GM18951 (cell line): Measurements from ENCODE around the gene HPDL.
A peak's percentile ranks its signal among the peaks of the same experiment; 100 is the strongest.

ENCODE experiments used
- POLR2A ChIP-seq: IDR thresholded peaks from 4 replicates; pipeline ENCODE4 v1.6.1; 2011; ENCODE audit warnings: mild to moderate bottlenecking; ENCODE audit not compliant: insufficient read length, insufficient read depth; ENCODE audit errors: extremely low read depth
- in situ Hi-C: fragments of 300-500 bp; cut with MboI; formaldehyde crosslinking; loops from one replicate; pipeline ENCODE4 v1.12.0; 2022; ENCODE audit warnings: low sequenced_read_pairs, mixed read lengths, inconsistent platforms; ENCODE audit not compliant: unreplicated experiment

The HPDL gene

DNA sequence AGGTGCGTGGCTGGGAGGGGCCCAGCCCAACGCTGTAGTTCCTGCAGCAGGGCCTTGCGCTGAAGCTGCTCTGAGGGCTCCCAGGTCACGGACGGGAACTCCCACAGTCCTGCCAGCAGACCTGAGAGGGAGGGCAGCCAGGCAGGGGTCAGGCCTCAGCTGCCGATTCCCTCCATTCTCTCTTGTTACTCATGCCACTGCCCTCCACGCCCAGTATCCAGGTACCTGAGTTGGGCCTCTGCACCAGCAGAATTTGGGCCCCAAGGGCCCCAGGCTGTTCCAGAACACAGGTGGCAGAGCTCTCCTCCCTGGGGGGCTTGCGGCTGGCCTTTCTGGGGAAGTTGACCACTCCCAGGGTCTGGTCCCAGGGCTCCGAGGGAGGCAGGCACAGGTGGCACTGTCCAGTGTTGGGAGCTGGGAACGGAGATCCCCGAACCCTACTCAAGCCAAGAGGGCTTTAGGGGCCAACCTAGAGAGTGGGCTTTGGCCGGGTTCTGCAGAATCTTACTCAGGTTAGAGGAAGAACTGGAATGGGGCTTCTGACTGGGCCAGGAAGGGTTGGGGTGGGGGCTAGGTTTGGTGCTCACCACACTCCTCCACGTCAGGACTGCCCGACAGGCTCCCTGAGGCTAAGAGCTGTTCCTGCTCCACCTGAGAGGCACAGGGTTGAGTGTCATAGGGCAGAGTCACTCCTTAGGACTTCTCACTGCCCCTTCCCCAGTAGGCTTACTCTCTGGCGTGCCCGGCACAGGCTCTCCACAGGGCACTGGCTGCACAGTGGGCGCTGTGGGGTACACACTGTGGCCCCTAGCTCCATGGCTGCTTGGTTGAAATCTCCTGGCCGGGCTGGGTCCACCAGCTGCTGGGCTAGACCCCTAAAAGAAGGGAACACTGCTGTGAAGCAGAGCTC is 5.0 kb downstream of the HPDL start:
- in situ Hi-C loops, result no loop called here
- no peak for TF ChIP-seq POLR2A

DNA sequence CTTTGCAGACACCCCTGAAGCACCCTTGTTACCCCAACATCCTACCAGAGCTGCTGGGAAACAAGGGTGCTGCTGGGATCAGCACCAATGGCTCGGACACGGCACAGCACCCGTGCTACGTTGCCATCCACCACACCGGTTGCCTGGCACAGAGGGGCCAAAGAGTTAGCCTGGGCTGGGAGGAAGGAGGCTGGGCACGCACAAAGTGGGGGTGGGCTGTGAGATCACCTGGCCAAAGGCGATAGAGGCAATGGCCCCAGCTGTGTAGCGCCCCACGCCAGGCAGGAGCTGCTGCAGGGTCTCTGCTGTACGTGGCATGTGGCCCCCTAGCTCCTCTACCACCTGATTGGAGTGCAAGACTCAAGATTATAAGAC is 5.6 kb downstream of the HPDL start:
- in situ Hi-C loops, result no loop called here
- TF ChIP-seq POLR2A, result no peak

DNA sequence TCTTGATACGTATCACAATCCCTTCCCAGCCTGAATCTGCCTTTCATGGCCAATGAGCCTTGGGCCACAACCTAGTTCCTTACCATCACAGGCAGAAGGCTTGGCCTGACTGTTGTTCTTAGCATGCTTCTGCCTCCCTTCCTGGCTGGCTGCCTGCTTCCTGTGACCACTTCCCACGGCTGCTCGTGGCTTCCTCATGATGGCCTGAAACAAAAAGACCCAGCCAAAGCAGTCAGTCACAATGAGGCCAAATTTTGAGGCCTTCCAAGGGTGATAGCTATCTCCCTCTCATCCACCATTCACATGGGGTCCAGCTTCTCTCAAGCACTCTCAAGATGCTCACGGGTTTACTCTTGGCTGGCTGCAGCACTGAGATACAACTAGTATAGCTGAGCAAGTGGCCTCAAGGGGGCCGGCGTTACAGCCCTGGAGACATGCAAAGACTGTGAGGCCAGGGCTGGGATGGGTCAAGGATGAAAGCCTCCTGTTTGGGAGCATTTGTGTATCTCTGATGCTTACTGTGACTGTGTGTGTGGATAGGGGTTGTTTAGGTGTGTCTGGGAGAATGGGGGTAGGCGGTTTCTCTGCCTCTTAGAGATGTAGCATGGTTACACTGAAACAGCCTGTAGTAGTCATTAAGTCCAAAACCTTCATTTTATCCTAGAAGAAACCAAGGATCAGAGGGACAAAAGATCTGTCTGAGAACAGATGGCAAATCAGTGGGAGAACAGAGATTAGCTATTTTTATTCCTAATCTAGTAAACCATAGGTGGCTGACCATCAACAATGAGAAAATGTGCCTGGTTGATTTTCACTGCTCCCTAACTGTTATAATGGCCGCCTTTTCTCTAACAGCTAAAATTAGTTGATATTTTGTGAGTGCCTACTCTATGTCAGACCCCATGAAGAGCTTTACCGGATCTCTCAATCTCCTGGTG is 7.9 kb downstream of the HPDL start:
- no peak for TF ChIP-seq POLR2A
- in situ Hi-C loops, result no loop called here

DNA sequence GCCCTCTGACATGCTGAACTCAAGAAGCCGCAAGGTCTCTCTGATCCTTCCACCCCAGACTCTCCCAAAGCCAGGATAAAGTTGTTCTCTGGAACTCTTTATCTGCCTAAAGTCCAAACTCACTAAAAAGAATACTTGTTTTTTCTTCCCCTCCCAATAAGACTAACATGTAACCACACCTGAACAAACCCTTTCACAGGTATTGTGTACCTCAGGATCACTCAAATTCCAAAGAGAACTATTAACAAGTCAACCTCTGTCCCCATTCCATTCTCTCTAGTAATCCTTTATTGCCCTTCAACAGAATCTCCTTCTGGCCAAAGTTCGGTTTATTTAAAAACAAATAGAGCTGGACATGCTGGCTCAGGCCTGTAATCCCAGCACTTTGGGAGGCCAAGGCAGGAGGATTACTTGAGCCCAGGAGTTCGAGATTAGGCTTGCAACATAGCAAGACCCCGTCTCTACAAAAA is 9.2 kb downstream of the HPDL start:
- TF ChIP-seq POLR2A, result no peak
- in situ Hi-C loops, result no loop called here

DNA sequence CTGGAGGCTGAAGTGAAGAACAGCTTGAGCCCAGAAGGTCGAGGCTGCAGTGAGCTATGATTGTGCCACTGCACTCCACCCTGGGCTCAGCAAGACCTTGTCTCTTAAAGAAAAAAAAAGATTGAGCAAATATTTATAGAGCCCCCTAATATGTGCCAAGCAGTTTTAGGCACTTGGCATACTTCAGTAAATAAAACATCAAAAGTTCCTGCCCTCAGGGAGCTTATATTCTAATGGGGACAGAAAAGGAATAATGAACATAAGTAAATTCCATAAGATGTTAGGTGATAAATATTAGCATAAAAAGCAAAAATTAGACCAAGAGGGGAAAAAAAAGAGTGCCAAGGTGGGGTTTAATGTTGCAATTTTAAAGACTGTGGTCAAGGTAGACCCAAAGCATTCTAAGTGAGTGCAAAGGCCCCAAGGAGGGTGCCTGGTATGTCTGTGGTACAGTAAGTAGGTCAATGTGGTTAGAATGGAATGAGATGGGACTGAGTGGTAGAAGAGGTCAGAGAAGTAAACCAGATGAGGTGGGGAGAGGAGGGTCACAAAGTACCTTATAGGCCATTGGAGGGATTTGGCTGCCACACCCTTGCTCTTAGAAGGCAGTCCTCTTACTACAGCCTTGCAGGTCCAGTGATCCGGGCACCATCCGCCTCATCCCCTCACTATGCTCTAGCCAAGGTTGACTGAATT is 11.1 kb downstream of the HPDL start:
- TF ChIP-seq POLR2A, result no peak
- in situ Hi-C loops, result no loop called here

DNA sequence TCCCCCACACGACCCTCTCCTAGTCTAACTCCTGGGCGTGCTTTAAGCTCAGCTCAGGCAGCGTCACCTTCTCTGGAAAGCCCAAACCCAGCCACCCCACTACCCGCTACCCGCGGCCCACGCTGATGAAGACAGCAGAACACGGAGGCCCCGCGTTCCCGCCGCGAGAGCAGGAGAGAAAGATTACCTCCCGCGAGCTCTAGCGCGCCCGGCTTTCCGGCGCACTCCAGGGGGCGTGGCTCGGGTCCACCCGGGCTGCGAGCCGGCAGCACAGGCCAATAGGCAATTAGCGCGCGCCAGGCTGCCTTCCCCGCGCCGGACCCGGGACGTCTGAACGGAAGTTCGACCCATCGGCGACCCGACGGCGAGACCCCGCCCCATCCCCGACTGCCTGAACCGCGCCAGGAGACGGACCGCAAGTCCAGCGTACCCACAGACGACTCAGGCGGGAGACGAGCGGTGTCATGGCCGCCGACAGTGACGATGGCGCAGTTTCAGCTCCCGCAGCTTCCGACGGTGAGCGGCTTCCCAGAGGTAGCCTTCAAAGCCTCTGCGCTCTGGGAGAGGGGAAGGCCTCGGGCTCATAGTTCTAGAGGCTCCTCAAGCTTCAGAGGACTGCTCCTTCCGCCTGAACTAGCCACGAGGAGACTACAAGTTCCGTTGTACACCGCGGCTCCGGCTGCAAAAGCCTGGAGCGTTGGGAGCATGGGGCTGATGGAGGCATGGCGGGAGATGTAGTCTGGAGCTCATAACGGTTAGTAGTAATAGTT is 13.3 kb downstream of the HPDL start, which contains the start of the genes MUTYH and TOE1:
Gene MUTYH (minus strand): TSS at position 652 of the 770 bp plus-strand sequence. CDS start 5,935 bp downstream, outside the sequence.
Gene TOE1 (plus strand): TSS at position 382 of the 770 bp plus-strand sequence. CDS start 83 bp downstream, at position 465.
- in situ Hi-C loops, result no loop called here
- peak; percentile 87 for TF ChIP-seq POLR2A

DNA sequence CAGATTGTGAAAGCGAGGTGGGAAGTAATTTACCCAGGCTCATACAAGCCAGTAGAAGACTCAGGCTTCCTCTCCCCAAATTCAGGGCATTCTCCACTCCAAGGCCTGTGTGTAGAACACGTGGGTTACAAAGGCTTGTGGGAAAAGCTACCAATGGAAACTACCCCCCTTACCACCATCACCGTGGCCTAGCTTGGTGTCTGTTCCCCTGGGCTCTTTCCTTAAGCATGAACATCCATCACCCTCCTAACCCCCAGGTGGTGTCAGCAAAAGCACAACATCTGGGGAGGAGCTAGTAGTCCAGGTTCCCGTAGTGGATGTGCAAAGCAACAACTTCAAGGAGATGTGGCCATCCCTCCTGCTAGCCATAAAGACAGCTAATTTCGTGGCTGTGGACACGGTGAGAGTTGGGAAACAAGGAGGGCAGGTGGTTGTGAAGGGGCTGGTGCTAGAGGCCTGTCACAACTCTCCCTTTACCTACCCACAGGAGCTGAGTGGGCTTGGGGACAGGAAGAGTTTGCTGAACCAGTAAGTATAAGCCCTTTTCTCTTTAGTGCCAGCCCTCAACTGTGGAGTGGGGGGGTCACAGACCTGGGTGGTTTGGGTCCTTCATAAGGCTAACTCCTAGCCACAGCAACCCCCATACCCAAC is 14.2 kb downstream of the HPDL start:
- no peak for TF ChIP-seq POLR2A
- in situ Hi-C loops, result no loop called here

DNA sequence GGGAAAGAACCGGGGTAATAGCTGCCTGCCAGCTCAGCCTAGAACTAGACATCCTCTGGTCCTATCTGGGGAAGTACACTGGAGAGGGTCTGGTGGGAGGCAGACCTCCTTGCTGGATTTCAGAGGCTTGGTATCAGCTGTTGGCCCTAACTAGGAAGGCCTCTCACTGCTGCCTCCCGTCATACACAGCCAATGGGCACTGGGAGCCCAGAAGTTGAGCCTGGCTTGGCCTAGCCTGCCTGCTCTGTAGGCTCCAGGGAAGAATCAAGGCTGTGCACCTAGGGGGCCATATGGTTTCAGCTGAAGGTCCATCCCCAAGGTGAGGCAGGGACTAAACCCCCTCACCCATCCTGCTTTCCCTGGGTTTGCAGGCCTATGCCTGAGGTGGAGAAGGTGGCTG is 17.8 kb downstream of the HPDL start:
- in situ Hi-C loops, result no loop called here
- no peak for TF ChIP-seq POLR2A

DNA sequence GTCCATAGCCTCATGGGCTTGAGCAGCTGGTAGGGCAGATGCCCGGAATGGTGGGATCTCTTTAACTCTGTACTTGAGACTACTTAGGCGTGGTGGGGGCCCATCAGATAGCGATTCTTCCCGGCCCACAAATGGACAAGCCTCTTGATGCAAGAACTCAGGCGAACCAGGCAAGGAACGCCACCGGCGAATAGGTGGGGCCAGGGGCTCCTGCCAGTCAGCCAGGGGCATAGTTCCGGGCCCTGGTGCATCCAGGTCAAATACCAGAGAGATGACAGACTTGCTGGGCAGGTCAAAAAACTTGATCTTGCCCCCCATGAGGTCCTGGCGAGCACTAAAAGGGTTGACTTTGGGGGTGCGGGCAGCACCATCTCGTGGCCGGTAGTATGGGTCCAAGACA is 18.3 kb downstream of the HPDL start:
- TF ChIP-seq POLR2A, result no peak
- in situ Hi-C loops, result no loop called here

DNA sequence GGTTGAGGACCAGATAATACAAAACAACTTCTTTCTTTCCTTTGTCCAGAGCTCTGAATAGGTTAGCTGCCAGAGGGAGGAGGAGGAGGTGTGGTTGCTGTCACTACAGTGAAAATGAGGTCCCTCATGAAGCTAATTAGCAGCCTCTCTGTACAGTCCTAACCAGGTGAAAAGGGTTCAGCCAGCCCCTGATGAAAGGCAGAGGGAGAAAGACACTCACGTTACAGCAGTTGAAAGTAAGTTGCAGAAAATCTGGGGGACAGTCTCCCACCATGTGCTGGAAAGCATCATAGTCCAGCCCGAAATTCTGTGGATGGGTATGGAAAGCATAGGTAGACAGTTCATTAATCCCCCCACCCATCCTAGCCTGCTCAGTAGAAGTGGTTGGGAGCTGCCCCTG is 19.8 kb downstream of the HPDL start:
- in situ Hi-C loops, result no loop called here
- TF ChIP-seq POLR2A, result no peak

DNA sequence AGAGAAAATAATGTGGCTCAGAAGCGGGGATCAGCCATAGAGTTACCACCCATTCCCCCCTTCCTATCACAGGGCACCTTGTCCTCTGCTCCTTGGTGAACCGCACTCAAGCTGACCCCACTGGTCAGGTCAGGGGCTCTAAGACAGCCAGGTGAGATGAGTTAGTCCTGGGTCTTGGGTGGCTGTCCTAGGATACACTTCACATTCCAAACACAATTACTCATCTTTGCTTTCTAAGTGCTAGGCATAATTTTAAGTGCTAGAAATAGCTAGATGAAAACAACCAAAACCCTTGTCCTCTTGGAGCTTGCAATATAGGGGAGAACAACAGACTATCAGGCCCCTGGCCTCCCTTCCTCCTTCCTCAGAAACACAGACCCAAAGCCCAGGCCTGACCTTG is 21.3 kb downstream of the HPDL start:
- in situ Hi-C loops, result no loop called here
- TF ChIP-seq POLR2A, result no peak

DNA sequence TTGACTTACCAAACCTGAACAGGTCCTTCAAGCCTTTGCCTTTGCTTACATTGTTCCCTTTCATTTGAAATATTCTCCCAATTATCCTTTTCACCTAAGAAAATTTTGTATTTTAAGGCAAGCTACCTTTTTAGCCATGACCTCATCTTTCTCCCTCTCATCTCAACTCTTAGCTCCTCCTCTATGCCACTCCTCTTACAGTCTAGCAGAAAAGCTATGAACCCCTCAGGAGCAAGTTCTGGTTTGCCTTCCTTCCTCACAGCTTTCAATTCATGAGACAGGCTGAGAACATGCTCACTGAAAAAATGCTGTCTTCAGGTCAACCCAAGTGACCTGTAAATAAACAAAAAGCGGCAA is 21.9 kb downstream of the HPDL start:
- in situ Hi-C loops, result no loop called here
- TF ChIP-seq POLR2A, result no peak
